ENCODE data around the gene TNS1.

GRCh38 chr2:217949447-217949846, 53.3 kb downstream of the TNS1 start:
- TF ChIP-seq CTCF (IDR thresholded peaks at IDR 0.05) (no peak), CBFB (CRISPR knock-in tag; IDR thresholded peaks at IDR 0.05; ENCODE audit: low read depth) (no peak)

Data from WTC11 (cell line).